GM23338 (cell line): Measurements from ENCODE around the gene CETP. TPM values are rescaled to one million over a fixed set of nuclear protein-coding genes. Genes with fewer than 3 reads are reported as not detected.

ENCODE experiments used
- ATAC-seq: fragments of 200-7000 bp; cut with Tn5 transposase; 3 replicates; pipeline ENCODE4 v1.9.1; 2020
- DNase-seq: peaks from one replicate; pipeline ENCODE4 v3.0.0-alpha.2; 2015; ENCODE audit warnings: low spot score
- H2AFZ ChIP-seq: fragments of 200-600 bp; sonication (generic); 2 replicates; pipeline ENCODE4 v1.8.0; 2016; ENCODE audit warnings: antibody characterized with exemption, mild to moderate bottlenecking, moderate library complexity
- H3F3A ChIP-seq: fragments of 200-600 bp; sonication (generic); replicated peaks from 2 replicates; pipeline ENCODE4 v1.8.0; 2017; ENCODE audit warnings: antibody characterized with exemption, mixed run types, low read depth
- H3K27ac ChIP-seq: fragments of 200-600 bp; sonication (generic); 2 replicates; pipeline ENCODE4 v1.6.1; 2016; ENCODE audit warnings: low read depth
- H3K27me3 ChIP-seq: fragments of 200-600 bp; sonication (generic); 2 replicates; pipeline ENCODE4 v1.8.0; 2016; ENCODE audit warnings: mild to moderate bottlenecking, mixed run types, moderate library complexity; ENCODE audit not compliant: insufficient read depth
- H3K36me3 ChIP-seq: fragments of 200-600 bp; sonication (generic); 2 replicates; pipeline ENCODE4 v1.8.0; 2016; ENCODE audit warnings: mild to moderate bottlenecking; ENCODE audit not compliant: insufficient read depth
- H3K4me1 ChIP-seq: fragments of 200-600 bp; sonication (generic); 2 replicates; pipeline ENCODE4 v1.8.0; 2016; ENCODE audit warnings: mild to moderate bottlenecking, moderate library complexity; ENCODE audit not compliant: insufficient read depth
- H3K4me2 ChIP-seq: fragments of 200-600 bp; sonication (generic); 2 replicates; pipeline ENCODE4 v1.7.1; 2017; ENCODE audit warnings: mixed run types
- H3K4me3 ChIP-seq: fragments of 200-600 bp; sonication (generic); 2 replicates; pipeline ENCODE4 v1.6.1; 2016; ENCODE audit warnings: mixed run types
- H3K79me2 ChIP-seq: fragments of 200-600 bp; sonication (generic); replicated peaks from 2 replicates; pipeline ENCODE4 v1.8.0; 2017; ENCODE audit warnings: mild to moderate bottlenecking; ENCODE audit not compliant: insufficient read depth
- H3K9me2 ChIP-seq: fragments of 200-600 bp; sonication (generic); 2 replicates; pipeline ENCODE4 v1.8.0; 2017; ENCODE audit not compliant: insufficient read depth
- H4K20me1 ChIP-seq: fragments of 200-600 bp; sonication (generic); replicated peaks from 2 replicates; pipeline ENCODE4 v1.8.0; 2017; ENCODE audit warnings: mild to moderate bottlenecking; ENCODE audit not compliant: insufficient read depth
- H3K27ac Mint-ChIP-seq: 2 replicates; pipeline ENCODE4 v1.8.0; 2020; ENCODE audit warnings: inconsistent platforms, mild to moderate bottlenecking, moderate library complexity, mixed read lengths
- H3K27me3 Mint-ChIP-seq: 3 replicates; pipeline ENCODE4 v1.8.0; 2022; ENCODE audit warnings: low read depth, mild to moderate bottlenecking, moderate library complexity, mixed read lengths, inconsistent platforms; ENCODE audit not compliant: insufficient read depth, poor library complexity
- H3K36me3 Mint-ChIP-seq: 3 replicates; pipeline ENCODE4 v1.8.0; 2021; ENCODE audit warnings: low read depth, mild to moderate bottlenecking, inconsistent platforms, moderate library complexity, mixed read lengths
- H3K4me1 Mint-ChIP-seq: 3 replicates; pipeline ENCODE4 v1.8.0; 2020; ENCODE audit warnings: mild to moderate bottlenecking, inconsistent platforms, mixed read lengths
- H3K4me3 Mint-ChIP-seq: 3 replicates; pipeline ENCODE4 v1.8.0; 2021; ENCODE audit warnings: moderate library complexity, mild to moderate bottlenecking, inconsistent platforms, mixed read lengths
- H3K9me3 Mint-ChIP-seq: 3 replicates; pipeline ENCODE4 v1.8.0; 2020; ENCODE audit warnings: moderate library complexity, mild to moderate bottlenecking, inconsistent platforms, mixed read lengths
- CREB1 ChIP-seq: fragments of 250-450 bp; sonication (Bioruptor Pico); IDR thresholded peaks from 2 replicates; pipeline ENCODE4 v1.5.0; 2020; ENCODE audit warnings: low read depth, mild to moderate bottlenecking, moderate library complexity
- CTCF ChIP-seq, 2 experiments: fragments of 200-600 bp in 1 of 2; sonication (generic) in 1 of 2; conservative IDR thresholded peaks; 2 replicates each; pipeline versions ENCODE4 v1.5.1 to v1.6.1; 2016 to 2017; ENCODE audit warnings: antibody characterized with exemption in 2 of 2, low read depth in 2 of 2, mild to moderate bottlenecking in 2 of 2, moderate library complexity in 1 of 2
- ETS1 ChIP-seq: IDR thresholded peaks from 2 replicates; pipeline ENCODE4 v1.6.1; 2016; ENCODE audit warnings: antibody characterized with exemption
- EZH2 ChIP-seq: fragments of 200-600 bp; sonication (generic); IDR thresholded peaks from one replicate; pipeline ENCODE4 v1.8.0; 2017; ENCODE audit warnings: antibody characterized with exemption, mild to moderate bottlenecking, low read depth; ENCODE audit not compliant: unreplicated experiment
- EZH2phosphoT487 ChIP-seq: fragments of 200-600 bp; sonication (generic); IDR thresholded peaks from one replicate; pipeline ENCODE4 v1.8.1; 2018; ENCODE audit warnings: antibody characterized with exemption; ENCODE audit not compliant: unreplicated experiment
- JUNB ChIP-seq: IDR thresholded peaks from one replicate; pipeline ENCODE4 v1.6.1; 2016; ENCODE audit warnings: antibody characterized with exemption; ENCODE audit not compliant: unreplicated experiment
- NANOG ChIP-seq: IDR thresholded peaks from 2 replicates; pipeline ENCODE4 v1.6.1; 2016; ENCODE audit warnings: antibody characterized with exemption, borderline replicate concordance
- POLR2AphosphoS5 ChIP-seq: IDR thresholded peaks from 2 replicates; pipeline ENCODE4 v1.6.1; 2016; ENCODE audit warnings: antibody characterized with exemption, low read depth
- REST ChIP-seq: IDR thresholded peaks from one replicate; pipeline ENCODE4 v1.6.1; 2018; ENCODE audit warnings: antibody characterized with exemption; ENCODE audit not compliant: unreplicated experiment
- STAT1 ChIP-seq: IDR thresholded peaks from one replicate; pipeline ENCODE4 v1.6.1; 2016; ENCODE audit warnings: antibody characterized with exemption; ENCODE audit not compliant: unreplicated experiment
- ZNF114 ChIP-seq: fragments of 250-450 bp; sonication (Bioruptor Pico); IDR thresholded peaks from 2 replicates; pipeline ENCODE4 v1.5.0; 2020; ENCODE audit warnings: mild to moderate bottlenecking, moderate library complexity
- ZNF331 ChIP-seq: fragments of 250-450 bp; sonication (Bioruptor Pico); IDR thresholded peaks from 2 replicates; pipeline ENCODE4 v1.5.0; 2020; ENCODE audit warnings: low read depth, mild to moderate bottlenecking, moderate library complexity
- ZNF462 ChIP-seq: fragments of 250-450 bp; sonication (Bioruptor Pico); IDR thresholded peaks from 2 replicates; pipeline ENCODE4 v1.5.0; 2020; ENCODE audit warnings: mild to moderate bottlenecking, moderate library complexity
- long read RNA-seq: library from polyadenylated mRNA; unstranded; transcript quantifications from one replicate; pipeline ENCODE4 v2.0.0, GENCODE V29; 2020; ENCODE audit not compliant: unreplicated experiment
- polyA plus RNA-seq: library from polyadenylated mRNA; unstranded; fragments of >200 nt; fragmentation: Nextera tagmentation; extraction: Ambion mirVana; gene quantifications from 2 replicates; pipeline ENCODE4 v1.2.1, GENCODE V29; 2016
- total RNA-seq: library from RNA; depleted of rRNA; stranded (reverse); fragments of >200 nt; shearing (Covaris generic); gene quantifications from 2 replicates; pipeline ENCODE4 v1.2.3, GENCODE V29; 2014; rRNA removed

The CETP gene
- total RNA-seq (not detected in 2 replicates), polyA plus RNA-seq (0.12 TPM in 1 of 2 replicates, not detected in the other)
- long read RNA-seq, result 0 reads

GRCh38 chr16:56961851-56962281, at the start of gene CETP:
CETP (plus strand) TSS chr16:56961950; CDS start chr16:56961980, 30 bp downstream.
- Mint-ChIP-seq H3K4me3 (no peak within 1 kb of the TSS), H3K36me3 (no peaks in the 10 kb centered on the region), H3K9me3 (no peaks in the 10 kb centered on the region; the same call in 2 of the 3 replicates), H3K27ac (no peak within 1 kb of the TSS), H3K27me3 (peaks cover 9% of the 10 kb centered on the region), H3K4me1 (peaks cover 4% of the 10 kb centered on the region; the same call in 2 of the 3 replicates)
- no peak within 1 kb of the TSS for H3K27ac ChIP-seq
- ATAC-seq (no peak), DNase-seq (no peak)
- H4K20me1 ChIP-seq, result no peaks in the 10 kb centered on the region
- TF ChIP-seq ZNF331 (CRISPR knock-in tag) (no peak), CREB1 (CRISPR knock-in tag) (no peak), ZNF114 (CRISPR knock-in tag) (no peak), NANOG (no peak), EZH2phosphoT487 (no peak), ETS1 (no peak), ZNF462 (CRISPR knock-in tag) (no peak), EZH2 (no peak), JUNB (no peak), REST (no peak), POLR2AphosphoS5 (no peak), CTCF (conservative IDR thresholded peaks at IDR 0.05; ENCODE audit: low read depth in 2 of 2) (no peak), STAT1 (no peak)
- H2AFZ ChIP-seq, result no peak within 1 kb of the TSS
- no peaks in the 10 kb centered on the region for H3K36me3 ChIP-seq
- no peaks in the 10 kb centered on the region; the same call in 1 of the 2 replicates for H3K4me1 ChIP-seq
- no peaks in the 10 kb centered on the region for H3F3A ChIP-seq
- no peak within 1 kb of the TSS for H3K4me3 ChIP-seq
- no peaks in the 10 kb centered on the region for H3K27me3 ChIP-seq
- no peaks in the 10 kb centered on the region for H3K79me2 ChIP-seq
- H3K9me2 ChIP-seq, result no peaks in the 10 kb centered on the region
- H3K4me2 ChIP-seq, result no peak within 1 kb of the TSS
